GM18907 (cell line): ENCODE measurements around the gene DPP10.

Experiments used
- ATAC-seq: cut with Tn5 transposase; IDR thresholded peaks from one replicate; pipeline ENCODE4 v1.9.1; 2021; ENCODE audit warnings: mild to moderate bottlenecking, moderate library complexity; ENCODE audit not compliant: unreplicated experiment

DPP10 gene

GRCh38 chr2:115533081-115533480, 1090.6 kb downstream of the DPP10 start:
- no peak for ATAC-seq

- no peak for ATAC-seq
Measured at GRCh38 chr2:115541814-115542213, 1099.4 kb downstream of the DPP10 start.

GRCh38 chr2:115542331-115542730, 1099.9 kb downstream of the DPP10 start:
- ATAC-seq: no peak

- ATAC-seq: no peak
Measured at GRCh38 chr2:115543024-115543423, 1100.6 kb downstream of the DPP10 start.

GRCh38 chr2:115543461-115543860, 1101.0 kb downstream of the DPP10 start:
- ATAC-seq: no peak

GRCh38 chr2:115549611-115550130, 1107.2 kb downstream of the DPP10 start:
- ATAC-seq: no peak

- ATAC-seq: no peak
Measured at GRCh38 chr2:115552726-115553125, 1110.3 kb downstream of the DPP10 start.

- no peak for ATAC-seq
Measured at GRCh38 chr2:115554153-115554552, 1111.7 kb downstream of the DPP10 start.

- no peak for ATAC-seq
Measured at GRCh38 chr2:115558725-115559124, 1116.3 kb downstream of the DPP10 start.

- no peak for ATAC-seq
Measured at GRCh38 chr2:115560666-115561065, 1118.2 kb downstream of the DPP10 start.

- ATAC-seq: no peak
Measured at GRCh38 chr2:115568643-115569042, 1126.2 kb downstream of the DPP10 start.

- ATAC-seq: no peak
Measured at GRCh38 chr2:115569547-115569946, 1127.1 kb downstream of the DPP10 start.

GRCh38 chr2:115572746-115573145, 1130.3 kb downstream of the DPP10 start:
- ATAC-seq: no peak

GRCh38 chr2:115573756-115574155, 1131.3 kb downstream of the DPP10 start:
- ATAC-seq: no peak

GRCh38 chr2:115574667-115575066, 1132.2 kb downstream of the DPP10 start:
- no peak for ATAC-seq

GRCh38 chr2:115580784-115581183, 1138.3 kb downstream of the DPP10 start:
- no peak for ATAC-seq

GRCh38 chr2:115584507-115584906, 1142.1 kb downstream of the DPP10 start:
- no peak for ATAC-seq

- no peak for ATAC-seq
Measured at GRCh38 chr2:115596659-115597375, 1154.4 kb downstream of the DPP10 start.

GRCh38 chr2:115603285-115603684, 1160.8 kb downstream of the DPP10 start:
- ATAC-seq: no peak

- ATAC-seq: no peak
Measured at GRCh38 chr2:115606350-115606749, 1163.9 kb downstream of the DPP10 start.

GRCh38 chr2:115609978-115610377, 1167.5 kb downstream of the DPP10 start:
- ATAC-seq: no peak

- ATAC-seq: no peak
Measured at GRCh38 chr2:115610888-115611287, 1168.4 kb downstream of the DPP10 start.

- no peak for ATAC-seq
Measured at GRCh38 chr2:115624332-115624731, 1181.9 kb downstream of the DPP10 start.
